Measurements from ENCODE around the gene PTPN2.

Gene PTPN2

GRCh38 chr18:12821408-12821807 lies 62.6 kb downstream of the PTPN2 start:
- no peak for DNase-seq (ENCODE audit: low spot score)

DNA sequence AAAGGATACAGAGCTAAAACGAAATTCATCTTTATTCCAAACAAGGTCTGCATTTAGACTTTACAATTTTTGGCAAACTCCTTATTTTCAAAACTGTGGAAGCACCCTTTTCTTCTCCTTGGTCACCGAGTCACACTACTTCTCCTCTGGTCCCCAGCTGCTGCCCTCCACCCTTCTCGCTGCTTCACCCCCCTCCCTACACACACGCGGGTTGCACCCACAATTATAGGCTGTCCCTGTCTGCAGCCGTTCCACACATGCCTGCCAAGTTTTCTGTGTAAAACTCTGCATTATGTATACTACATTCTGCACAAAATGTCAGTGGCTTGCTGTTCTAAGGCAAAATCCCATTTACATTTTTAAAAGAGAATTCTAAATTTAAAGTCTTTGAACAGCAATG lies 63.5 kb downstream of the PTPN2 start:
- no peak for DNase-seq (ENCODE audit: low spot score)
- CTCF ChIA-PET, result no interaction called here
- TF ChIP-seq CTCF (conservative IDR thresholded peaks at IDR 0.05; ENCODE audit: low read depth), result no peak
- H3K27ac ChIP-seq, result no peak overlapping the region
- POLR2A ChIA-PET (ENCODE audit: low non-redundant PET), result no interaction called here

More at GRCh38 chr18:12821408-12821807, 62.6 kb downstream of the PTPN2 start:
- CTCF ChIA-PET, result no interaction called here
- POLR2A ChIA-PET (ENCODE audit: low non-redundant PET), result no interaction called here
- no peak for TF ChIP-seq CTCF (conservative IDR thresholded peaks at IDR 0.05; ENCODE audit: low read depth)
- H3K27ac ChIP-seq, result no peak overlapping the region

DNA sequence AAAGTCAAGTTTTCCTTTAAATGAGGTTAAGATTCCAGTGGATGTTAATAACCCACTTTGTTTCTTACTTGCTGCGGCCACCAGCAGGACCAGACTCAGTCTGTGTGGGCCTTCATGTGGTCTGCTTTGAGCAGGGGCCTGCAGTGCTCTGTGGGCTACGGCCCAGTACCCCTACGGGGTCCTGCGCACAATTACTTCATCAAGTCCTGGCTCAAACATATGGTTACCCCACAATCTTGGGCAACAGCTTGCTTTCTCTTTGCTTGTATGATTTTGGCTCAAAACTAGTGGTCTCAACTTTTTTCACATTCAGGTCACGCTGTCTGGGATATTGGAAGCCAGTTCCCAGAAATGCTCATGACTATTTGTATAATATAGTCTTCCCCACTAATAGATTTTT lies 64.2 kb downstream of the PTPN2 start:
- POLR2A ChIA-PET (ENCODE audit: low non-redundant PET), result no interaction called here
- no peak for DNase-seq (ENCODE audit: low spot score)
- CTCF ChIA-PET, result no interaction called here
- no peak overlapping the region for H3K27ac ChIP-seq
- no peak for TF ChIP-seq CTCF (conservative IDR thresholded peaks at IDR 0.05; ENCODE audit: low read depth)

DNA sequence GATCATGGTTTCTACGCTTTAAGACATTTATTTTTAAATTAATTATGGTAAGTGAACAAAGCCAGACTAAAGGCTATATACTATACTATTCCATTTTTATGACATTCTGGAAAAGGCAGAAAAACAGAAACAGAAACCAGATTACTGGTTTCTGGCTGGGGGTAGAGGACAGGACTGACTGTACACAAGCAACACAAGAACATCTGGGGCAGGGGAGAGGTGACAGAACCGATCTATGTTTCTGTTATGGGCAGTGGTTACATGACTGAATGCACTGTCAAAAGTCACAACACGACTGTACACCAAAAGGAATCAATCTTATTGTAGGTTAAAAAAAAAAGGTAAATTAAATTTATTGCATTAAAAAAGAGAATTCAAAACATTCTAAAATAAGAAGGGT lies 64.7 kb downstream of the PTPN2 start:
- POLR2A ChIA-PET (ENCODE audit: low non-redundant PET), result no interaction called here
- DNase-seq (ENCODE audit: low spot score), result no peak
- no peak overlapping the region for H3K27ac ChIP-seq
- TF ChIP-seq CTCF (conservative IDR thresholded peaks at IDR 0.05; ENCODE audit: low read depth), result no peak
- CTCF ChIA-PET, result no interaction called here

DNA sequence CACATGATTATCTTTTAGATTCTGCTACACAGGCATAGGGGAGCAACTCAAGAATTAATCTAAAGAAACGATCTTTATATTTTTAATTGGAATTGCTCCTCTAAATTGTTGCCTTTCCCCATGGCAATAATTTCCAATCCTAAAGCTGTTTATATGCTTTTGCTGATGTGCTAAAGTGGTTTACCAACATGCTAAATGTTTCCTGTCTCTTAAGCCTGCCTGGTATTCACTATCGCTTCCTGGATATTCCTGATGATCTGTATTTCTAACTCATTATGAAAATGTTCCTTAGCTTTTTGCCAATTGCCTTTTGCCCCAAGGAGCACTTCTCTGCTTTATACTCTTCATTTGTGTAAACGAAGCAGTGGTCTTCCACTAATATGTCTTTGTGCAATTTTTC lies 65.8 kb downstream of the PTPN2 start:
- TF ChIP-seq CTCF (conservative IDR thresholded peaks at IDR 0.05; ENCODE audit: low read depth), result no peak
- no peak overlapping the region for H3K27ac ChIP-seq
- DNase-seq (ENCODE audit: low spot score), result no peak
- ChIA-PET CTCF (interaction anchor here (0.6 to 1.0 kb wide), 3 partner anchors 60 to 341 kb away, joined by 4 read pairs; no protein-coding TSS in a partner anchor), POLR2A (ENCODE audit: low non-redundant PET) (no interaction called here)

GRCh38 chr18:12816451-12816850 lies 67.6 kb downstream of the PTPN2 start:
- no peak overlapping the region for H3K27ac ChIP-seq
- POLR2A ChIA-PET (ENCODE audit: low non-redundant PET), result interaction anchor here (0.6 kb wide), 1 partner anchor 11 kb away, joined by 3 read pairs; no protein-coding TSS in a partner anchor
- no peak for DNase-seq (ENCODE audit: low spot score)
- no peak for TF ChIP-seq CTCF (conservative IDR thresholded peaks at IDR 0.05; ENCODE audit: low read depth)
- CTCF ChIA-PET, result interaction anchor here (0.9 kb wide), 1 partner anchor 118 kb away, joined by 4 read pairs; no protein-coding TSS in a partner anchor
